HK-2 (cell line): ENCODE measurements around the gene RBMS1.
"Not testable (repeated sequence)": the region's sequence is repeated elsewhere in the genome, so short reads cannot be mapped to it uniquely, and the experiment has no call there.

Experiments used
- DNase-seq: peaks from one replicate; pipeline ENCODE4 v3.0.0-alpha.2; 2018; ENCODE audit not compliant: unreplicated experiment

The RBMS1 gene

GRCh38 chr2:160381425-160381951, 112.1 kb downstream of the RBMS1 start:
- no peak for DNase-seq

- no peak for DNase-seq
Observed at GRCh38 chr2:160380611-160381010, 113.0 kb downstream of the RBMS1 start.

GRCh38 chr2:160380000-160380570, 113.5 kb downstream of the RBMS1 start:
- no peak for DNase-seq

GRCh38 chr2:160379399-160379798, 114.2 kb downstream of the RBMS1 start:
- no peak for DNase-seq

GRCh38 chr2:160377204-160377995, 116.2 kb downstream of the RBMS1 start:
- DNase-seq = no peak

- no peak for DNase-seq
Observed at GRCh38 chr2:160376576-160376975, 117.0 kb downstream of the RBMS1 start.

GRCh38 chr2:160375802-160376469, 117.7 kb downstream of the RBMS1 start:
- DNase-seq = no peak

GRCh38 chr2:160375037-160375436, 118.6 kb downstream of the RBMS1 start:
- DNase-seq = no peak

- DNase-seq = no peak
Observed at GRCh38 chr2:160373666-160374065, 119.9 kb downstream of the RBMS1 start.

GRCh38 chr2:160373263-160373662, 120.3 kb downstream of the RBMS1 start:
- no peak for DNase-seq

- DNase-seq = no peak
Observed at GRCh38 chr2:160372585-160372984, 121.0 kb downstream of the RBMS1 start.

- DNase-seq = no peak
Observed at GRCh38 chr2:160372010-160372356, 121.6 kb downstream of the RBMS1 start.

- DNase-seq = no peak
Observed at GRCh38 chr2:160371251-160372009, 122.2 kb downstream of the RBMS1 start.

GRCh38 chr2:160368988-160369930, 124.3 kb downstream of the RBMS1 start:
- peak; percentile 50 for DNase-seq

- DNase-seq = peak; percentile 68
Observed at GRCh38 chr2:160367887-160368286, 125.7 kb downstream of the RBMS1 start.

- DNase-seq = not testable (repeated sequence)
Observed at GRCh38 chr2:160367139-160367538, 126.5 kb downstream of the RBMS1 start.

GRCh38 chr2:160366474-160366873, 127.1 kb downstream of the RBMS1 start:
- DNase-seq = no peak

GRCh38 chr2:160365716-160366367, 127.8 kb downstream of the RBMS1 start:
- DNase-seq = no peak

- no peak for DNase-seq
Observed at GRCh38 chr2:160364364-160364763, 129.2 kb downstream of the RBMS1 start.

- no peak for DNase-seq
Observed at GRCh38 chr2:160363961-160364360, 129.6 kb downstream of the RBMS1 start.
